ENCODE measurements around the gene PDPK1. TPM values are rescaled to one million over a fixed set of nuclear protein-coding genes. Genes with fewer than 3 reads are reported as not detected.

PDPK1 gene
- total RNA-seq, 1 experiment from 2014 or later: 31.6 TPM

Small RNAs within 50 kb of the gene (microRNA-seq; reads per million reads assigned to microRNA genes)
- not detected for gene MIR3178

Other genes with a start within 250 kb of the PDPK1 start
- gene ABCA3, start 197.3 kb upstream of the PDPK1 start, total RNA-seq (2021): 9.0 and 13.7 TPM in 2 replicates
- 71.7 and 76.1 TPM in 2 replicates for gene CCNF, start 108.6 kb upstream of the PDPK1 start, total RNA-seq (2021)
- gene TEDC2, start 77.9 kb upstream of the PDPK1 start, total RNA-seq (2021): 48.5 and 51.9 TPM in 2 replicates
- 1.6 and 2.9 TPM in 2 replicates for gene NTN3, start 66.7 kb upstream of the PDPK1 start, total RNA-seq (2021)
- gene TBC1D24, start 62.9 kb upstream of the PDPK1 start, total RNA-seq (2021): 24.2 and 27.1 TPM in 2 replicates
- 231 and 252 TPM in 2 replicates for gene ATP6V0C, start 24.1 kb upstream of the PDPK1 start, total RNA-seq (2021)
- 52.2 and 53.3 TPM in 2 replicates for gene AMDHD2, start 17.6 kb upstream of the PDPK1 start, total RNA-seq (2021)
- not detected in 2 replicates for gene CEMP1, start 6.6 kb upstream of the PDPK1 start, total RNA-seq (2021)
- gene KCTD5, start 144.5 kb downstream of the PDPK1 start, total RNA-seq (2021): 33.1 and 35.6 TPM in 2 replicates
- gene PRSS27, start 182.2 kb downstream of the PDPK1 start, total RNA-seq (2021): 1.3 and 3.0 TPM in 2 replicates
- gene SRRM2, start 214.6 kb downstream of the PDPK1 start, total RNA-seq (2021): 642 and 651 TPM in 2 replicates
- gene ELOB, start 239.3 kb downstream of the PDPK1 start, total RNA-seq (2021): 188 and 206 TPM in 2 replicates
- not detected in 2 replicates for gene PRSS33, start 249.5 kb downstream of the PDPK1 start, total RNA-seq (2021)